ENCODE results near the gene ZNF516.
"Not testable (repeated sequence)": the region's sequence is repeated elsewhere in the genome, so short reads cannot be mapped to it uniquely, and the experiment has no call there.

ZNF516 gene

GRCh38 chr18:76476665-76477561 lies 18.1 kb downstream of the ZNF516 start:
- H3K4me3 ChIP-seq (ENCODE audit: low read depth, low read length), result peak overlapping the region; percentile 56
- TF ChIP-seq CTCF (IDR thresholded peaks at IDR 0.05; ENCODE audit: low read depth, low read length), result no peak

GRCh38 chr18:76475450-76476194 lies 19.4 kb downstream of the ZNF516 start:
- H3K4me3 ChIP-seq (ENCODE audit: low read depth, low read length), result no peak overlapping the region
- TF ChIP-seq CTCF (IDR thresholded peaks at IDR 0.05; ENCODE audit: low read depth, low read length), result no peak

- TF ChIP-seq CTCF (IDR thresholded peaks at IDR 0.05; ENCODE audit: low read depth, low read length), result no peak
- H3K4me3 ChIP-seq (ENCODE audit: low read depth, low read length), result no peak overlapping the region
Observed at GRCh38 chr18:76474824-76475223, 20.2 kb downstream of the ZNF516 start.

GRCh38 chr18:76473521-76473920 lies 21.5 kb downstream of the ZNF516 start:
- H3K4me3 ChIP-seq (ENCODE audit: low read depth, low read length), result not testable (repeated sequence)

GRCh38 chr18:76472829-76473228 lies 22.2 kb downstream of the ZNF516 start:
- no peak overlapping the region for H3K4me3 ChIP-seq (ENCODE audit: low read depth, low read length)
- no peak for TF ChIP-seq CTCF (IDR thresholded peaks at IDR 0.05; ENCODE audit: low read depth, low read length)

GRCh38 chr18:76471593-76471992 lies 23.4 kb downstream of the ZNF516 start:
- no peak for TF ChIP-seq CTCF (IDR thresholded peaks at IDR 0.05; ENCODE audit: low read depth, low read length)
- H3K4me3 ChIP-seq (ENCODE audit: low read depth, low read length), result no peak overlapping the region

GRCh38 chr18:76468345-76469304 lies 26.4 kb downstream of the ZNF516 start:
- no peak overlapping the region for H3K4me3 ChIP-seq (ENCODE audit: low read depth, low read length)
- TF ChIP-seq CTCF (IDR thresholded peaks at IDR 0.05; ENCODE audit: low read depth, low read length), result no peak
